Nephron (organoid): Measurements from ENCODE around the gene MCM3.
A peak's percentile ranks its signal among the peaks of the same experiment; 100 is the strongest.

ENCODE experiments used
- H3K27ac Mint-ChIP-seq, 3 experiments: 2 replicates each; pipeline ENCODE4 v1.8.0; 2020; ENCODE audit warnings: mixed read lengths in 3 of 3, mild to moderate bottlenecking in 2 of 3, moderate library complexity in 1 of 3
- H3K27me3 Mint-ChIP-seq: 2 replicates; pipeline ENCODE4 v1.8.0; 2021; ENCODE audit warnings: low read depth, mild to moderate bottlenecking, moderate library complexity, mixed read lengths
- H3K36me3 Mint-ChIP-seq: 2 replicates; pipeline ENCODE4 v1.8.0; 2020; ENCODE audit warnings: low read depth, mixed read lengths
- H3K4me1 Mint-ChIP-seq: 2 replicates; pipeline ENCODE4 v1.8.0; 2020; ENCODE audit warnings: mixed read lengths
- H3K4me3 Mint-ChIP-seq, 3 experiments: 2 replicates each; pipeline ENCODE4 v1.8.0; 2020; ENCODE audit warnings: mild to moderate bottlenecking in 3 of 3, mixed read lengths in 3 of 3, moderate library complexity in 2 of 3
- H3K9me3 Mint-ChIP-seq: 2 replicates; pipeline ENCODE4 v1.8.0; 2020; ENCODE audit warnings: mixed read lengths
- CTCF ChIP-seq, 3 experiments: fragments of 200-600 bp; sonication (generic); IDR thresholded peaks; one replicate each; pipeline ENCODE4 v1.5.0; 2021; ENCODE audit warnings: antibody characterized with exemption in 3 of 3; ENCODE audit not compliant: unreplicated experiment in 3 of 3

The MCM3 gene

GRCh38 chr6:52243282-52243893, 41.2 kb downstream of the MCM3 start:
- Mint-ChIP-seq H3K4me3 (no peak overlapping the region), H3K4me1 (no peaks in the 10 kb centered on the region), H3K27me3 (peaks cover 3% of the 10 kb centered on the region), H3K27ac (no peak overlapping the region), H3K9me3 (no peaks in the 10 kb centered on the region), H3K36me3 (no peaks in the 10 kb centered on the region)
- TF ChIP-seq CTCF (IDR thresholded peaks at IDR 0.05; ENCODE audit: unreplicated experiment in 3 of 3): no peak

- TF ChIP-seq CTCF (IDR thresholded peaks at IDR 0.05; ENCODE audit: unreplicated experiment in 3 of 3): no peak
- H3K9me3 Mint-ChIP-seq: no peaks in the 10 kb centered on the region
- H3K27ac Mint-ChIP-seq: no peak overlapping the region
- peaks cover 3% of the 10 kb centered on the region for H3K27me3 Mint-ChIP-seq
- no peaks in the 10 kb centered on the region for H3K4me1 Mint-ChIP-seq
- H3K36me3 Mint-ChIP-seq: no peaks in the 10 kb centered on the region
- no peak overlapping the region for H3K4me3 Mint-ChIP-seq
Observed at GRCh38 chr6:52241819-52242218, 42.7 kb downstream of the MCM3 start.

GRCh38 chr6:52233975-52234823, 50.3 kb downstream of the MCM3 start:
- H3K27me3 Mint-ChIP-seq: no peaks in the 10 kb centered on the region
- no peak overlapping the region for H3K4me3 Mint-ChIP-seq
- no peaks in the 10 kb centered on the region for H3K9me3 Mint-ChIP-seq
- peaks cover 14% of the 10 kb centered on the region for H3K4me1 Mint-ChIP-seq
- TF ChIP-seq CTCF (IDR thresholded peaks at IDR 0.05; ENCODE audit: unreplicated experiment in 3 of 3): peak; percentile 63 to 79 (median 68)
- no peaks in the 10 kb centered on the region for H3K36me3 Mint-ChIP-seq
- H3K27ac Mint-ChIP-seq: peak overlapping the region; percentile 67 to 82 (median 77)

- Mint-ChIP-seq H3K4me3 (no peak overlapping the region), H3K9me3 (no peaks in the 10 kb centered on the region), H3K27ac (no peak overlapping the region), H3K27me3 (no peaks in the 10 kb centered on the region), H3K4me1 (peaks cover 19% of the 10 kb centered on the region), H3K36me3 (no peaks in the 10 kb centered on the region)
- TF ChIP-seq CTCF (IDR thresholded peaks at IDR 0.05; ENCODE audit: unreplicated experiment in 3 of 3): no peak
Observed at GRCh38 chr6:52233005-52233404, 51.5 kb downstream of the MCM3 start.

- no peaks in the 10 kb centered on the region for H3K36me3 Mint-ChIP-seq
- H3K27ac Mint-ChIP-seq: no peak overlapping the region
- TF ChIP-seq CTCF (IDR thresholded peaks at IDR 0.05; ENCODE audit: unreplicated experiment in 3 of 3): no peak
- no peaks in the 10 kb centered on the region for H3K9me3 Mint-ChIP-seq
- peaks cover 31% of the 10 kb centered on the region for H3K4me1 Mint-ChIP-seq
- no peak overlapping the region for H3K4me3 Mint-ChIP-seq
- no peaks in the 10 kb centered on the region for H3K27me3 Mint-ChIP-seq
Observed at GRCh38 chr6:52231406-52232127, 53.0 kb downstream of the MCM3 start.
